ENCODE data around the gene MYRIP.

GRCh38 chr3:40046149-40046548, 236.7 kb downstream of the MYRIP start:
- TF ChIP-seq POLR2AphosphoS5 (IDR thresholded peaks at IDR 0.05; ENCODE audit: low read depth, low read length) (no peak), REST (IDR thresholded peaks at IDR 0.05; ENCODE audit: insufficient read depth in 1 of 2, low read depth in 2 of 2, low read length in 2 of 2) (no peak), SIN3A (IDR thresholded peaks at IDR 0.05; ENCODE audit: borderline replicate concordance, insufficient read depth, low read length) (no peak), FOXP2 (optimal IDR thresholded peaks at IDR 0.05; ENCODE audit: borderline replicate concordance, extremely low read depth, extremely low read length, insufficient read depth) (no peak)

All from PFSK-1 (cell line).